IPS DF 4.7 (cell line): ENCODE data around the gene ZC3H7B.
"Not testable (repeated sequence)": the region's sequence is repeated elsewhere in the genome, so short reads cannot be mapped to it uniquely, and the experiment has no call there.

Experiments used
- DNase-seq: peaks from one replicate; pipeline ENCODE4 v3.0.0-alpha.2; 2013; ENCODE audit warnings: low spot score; ENCODE audit errors: extremely low read depth

Gene ZC3H7B

GRCh38 chr22:41377846-41378245 is 76.5 kb downstream of the ZC3H7B start:
- DNase-seq = no peak

GRCh38 chr22:41380993-41381328 is 79.6 kb downstream of the ZC3H7B start:
- no peak for DNase-seq

DNA sequence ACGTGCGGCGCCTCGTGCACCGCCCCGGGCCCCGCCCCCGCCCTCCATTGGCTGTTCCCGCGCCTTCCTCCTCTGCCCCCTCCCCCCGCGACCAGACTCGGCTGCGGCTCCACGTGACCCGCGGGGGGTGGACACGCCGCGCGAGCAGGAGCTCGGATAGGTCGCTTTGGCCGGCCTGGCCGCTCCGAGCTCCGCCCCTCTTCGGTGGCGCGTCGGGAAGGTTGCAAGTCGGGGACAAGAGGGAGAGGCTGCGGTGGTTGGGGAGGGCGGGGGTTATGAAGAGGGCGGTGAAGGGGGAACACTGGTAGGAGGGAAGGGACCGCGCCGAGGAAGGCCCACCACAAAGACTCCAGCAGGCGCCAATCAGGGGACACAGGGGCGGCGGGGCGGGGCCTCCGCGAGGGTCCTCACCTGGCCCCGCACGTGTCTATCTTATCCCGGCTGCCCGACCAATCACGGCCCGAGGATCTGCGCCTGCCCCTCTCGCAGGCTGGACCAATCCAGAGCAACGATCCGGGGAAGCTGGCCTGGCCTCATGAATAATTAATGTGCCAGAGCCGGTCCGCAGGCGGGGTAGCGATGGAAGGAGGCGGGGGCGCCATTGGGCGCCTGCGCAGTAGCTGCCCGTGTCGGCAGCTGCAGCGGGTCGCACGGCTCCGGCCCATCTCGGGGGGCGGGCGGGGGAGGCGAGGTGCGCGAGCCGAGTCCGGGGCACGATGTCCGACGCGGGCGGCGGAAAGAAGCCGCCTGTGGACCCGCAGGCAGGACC is 80.2 kb downstream of the ZC3H7B start, which contains the start of gene TEF:
TSS of gene TEF (plus strand) at position 614 of the 769 bp plus-strand sequence. CDS start at position 717, 103 bp downstream.
- DNase-seq = peak; percentile 79

DNA sequence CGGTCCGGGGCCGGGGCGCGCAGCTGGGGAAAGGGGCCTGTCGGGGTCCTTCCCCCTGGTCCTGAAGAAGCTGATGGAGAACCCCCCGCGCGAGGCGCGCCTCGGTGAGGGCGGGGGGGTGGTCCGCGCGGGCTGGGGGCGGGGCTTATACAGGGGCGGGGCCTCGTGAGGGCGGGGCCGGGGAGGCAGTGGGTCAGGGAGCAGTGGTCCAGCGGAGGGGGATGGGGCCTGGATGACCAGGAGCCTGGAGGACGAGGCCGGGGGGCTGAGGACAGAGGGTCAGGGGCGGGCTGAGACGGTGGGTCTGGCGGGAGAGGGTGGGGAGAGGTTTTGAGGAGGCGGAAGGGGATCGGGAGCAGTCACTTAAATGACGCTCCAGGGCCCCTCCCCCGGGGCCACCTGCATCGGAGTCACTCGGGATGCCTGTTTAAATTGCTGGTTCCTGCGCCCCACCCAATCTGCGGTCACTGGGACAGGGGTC is 80.8 kb downstream of the ZC3H7B start:
- DNase-seq = no peak

DNA sequence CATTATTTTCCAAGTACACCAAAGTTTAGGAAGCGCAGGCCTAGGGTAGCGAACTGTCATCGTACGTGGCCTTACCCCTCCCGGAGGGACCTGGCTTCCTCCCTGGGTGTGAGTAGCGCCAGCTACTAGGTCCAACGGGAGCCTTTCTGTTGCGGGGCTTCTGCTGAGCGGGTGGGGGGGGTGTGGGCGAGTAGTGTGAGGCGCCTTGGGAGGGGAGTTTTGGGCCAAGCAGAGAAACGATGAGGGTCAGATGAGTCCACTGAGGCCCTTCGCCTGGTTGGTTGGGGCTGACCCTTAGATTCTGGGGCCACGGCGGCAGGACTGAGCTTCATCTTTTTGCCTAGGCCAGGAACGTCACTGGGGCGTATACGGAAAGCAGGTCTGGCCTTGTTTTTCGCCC is 81.3 kb downstream of the ZC3H7B start:
- no peak for DNase-seq

GRCh38 chr22:41383085-41383484 is 81.8 kb downstream of the ZC3H7B start:
- DNase-seq = no peak

- DNase-seq = no peak
Observed at GRCh38 chr22:41384128-41384527, 82.8 kb downstream of the ZC3H7B start.

- DNase-seq = no peak
Observed at GRCh38 chr22:41387341-41387740, 86.0 kb downstream of the ZC3H7B start.

DNA sequence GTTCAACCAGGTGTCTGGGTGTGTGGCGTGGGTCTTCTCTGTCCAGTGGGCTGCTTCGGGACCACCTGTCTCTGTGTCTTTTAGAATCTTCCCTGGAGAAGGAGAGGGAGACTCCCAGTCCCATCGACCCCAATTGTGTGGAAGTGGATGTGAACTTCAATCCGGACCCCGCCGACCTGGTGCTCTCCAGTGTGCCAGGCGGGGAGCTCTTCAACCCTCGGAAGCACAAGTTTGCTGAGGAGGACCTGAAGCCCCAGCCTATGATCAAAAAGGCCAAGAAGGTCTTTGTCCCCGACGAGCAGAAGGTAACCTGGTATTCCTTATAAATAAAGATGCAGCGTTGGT is 92.7 kb downstream of the ZC3H7B start:
- DNase-seq = no peak

GRCh38 chr22:41395531-41396240 is 94.4 kb downstream of the ZC3H7B start:
- no peak for DNase-seq

DNA sequence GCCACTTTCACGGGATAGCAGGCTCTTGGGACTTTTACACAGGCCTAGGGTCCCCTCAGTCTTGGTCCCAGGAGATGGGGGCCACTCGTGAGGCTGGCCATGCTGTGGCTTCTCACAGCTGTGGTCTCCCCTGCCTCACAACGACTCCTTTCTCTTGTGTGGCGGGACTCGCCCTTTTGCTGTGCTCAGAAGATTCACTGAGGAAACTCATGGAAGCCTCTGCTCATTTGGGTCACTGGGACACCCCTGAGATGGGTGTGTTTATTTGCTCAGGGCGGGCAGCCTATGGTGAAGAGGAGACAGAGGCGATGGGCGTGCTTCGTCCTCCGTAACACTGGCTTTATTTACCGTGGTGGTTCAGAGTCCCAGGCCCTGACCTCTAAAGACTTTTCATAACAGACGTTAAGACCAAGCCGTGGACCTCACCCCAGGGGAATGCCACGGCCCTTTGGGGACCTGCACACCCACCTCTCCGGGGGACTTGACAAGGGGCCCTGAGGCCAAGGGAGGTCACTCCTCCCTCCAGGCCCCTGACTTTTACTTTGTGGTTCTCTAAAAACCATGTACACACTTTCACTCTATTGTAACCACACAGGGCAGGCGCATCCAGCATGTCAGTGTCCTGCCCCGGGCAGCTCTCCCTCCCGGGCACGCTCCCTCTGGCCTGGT is 96.0 kb downstream of the ZC3H7B start:
- DNase-seq = no peak

- DNase-seq = no peak
Observed at GRCh38 chr22:41398921-41399320, 97.6 kb downstream of the ZC3H7B start.

GRCh38 chr22:41401781-41402648 is 100.7 kb downstream of the ZC3H7B start:
- DNase-seq = no peak

DNA sequence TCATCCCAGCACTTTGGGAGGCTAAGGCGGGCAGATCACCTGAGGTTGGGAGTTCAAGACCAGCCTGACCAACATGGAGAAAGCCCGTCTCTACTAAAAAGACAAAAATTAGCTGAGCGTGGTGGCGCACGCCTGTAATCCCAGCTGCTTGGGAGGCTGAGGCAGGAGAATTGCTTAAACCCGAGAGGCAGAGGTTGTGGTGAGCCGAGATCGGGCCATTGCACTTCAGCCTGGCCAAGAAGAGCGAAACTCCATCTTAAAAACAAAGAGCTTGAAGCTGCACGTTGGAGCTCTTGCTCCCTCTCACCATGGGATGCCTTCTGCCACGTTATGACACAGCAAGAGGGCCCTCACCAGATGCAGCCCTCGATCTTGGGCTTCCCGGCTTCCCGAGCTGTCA is 101.5 kb downstream of the ZC3H7B start:
- DNase-seq = not testable (repeated sequence)

DNA sequence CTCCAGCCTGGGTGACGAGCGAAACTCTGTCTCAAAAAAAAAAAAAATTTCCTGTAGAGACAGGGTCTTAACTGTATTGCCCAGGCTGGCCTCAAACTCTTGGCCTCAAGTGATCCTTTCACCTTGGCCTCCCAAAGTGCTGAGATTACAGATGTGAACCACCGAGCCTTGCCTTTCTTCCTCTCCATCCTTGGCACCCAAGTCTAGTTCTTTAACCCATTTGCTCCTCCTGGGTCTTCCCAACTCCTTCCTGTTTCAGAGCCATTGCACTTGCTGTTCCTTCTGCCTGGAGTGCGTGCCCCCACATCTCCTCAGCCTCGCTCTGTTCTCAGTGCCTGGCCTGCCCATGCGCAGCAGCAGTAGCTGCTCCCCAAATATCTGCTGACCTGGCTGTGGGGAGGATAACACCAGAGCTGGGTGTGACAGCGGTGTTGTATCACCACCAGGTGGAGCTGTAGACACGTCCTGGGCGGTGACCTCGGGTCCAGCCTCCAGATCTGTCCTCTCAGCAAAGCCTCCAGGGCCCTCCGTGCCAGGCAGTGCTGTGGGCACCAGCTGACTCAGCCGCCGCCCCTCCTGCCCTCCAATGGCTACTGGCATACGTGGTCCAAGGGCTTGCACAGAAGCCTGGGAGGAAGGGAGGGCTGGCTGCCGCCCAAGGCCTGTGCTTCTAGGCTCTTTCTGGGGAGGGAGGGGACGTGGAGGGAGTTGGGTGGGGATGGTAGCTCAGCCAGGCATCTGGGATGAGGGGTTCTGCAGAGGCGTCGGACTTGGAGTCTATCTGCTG is 102.4 kb downstream of the ZC3H7B start:
- peak; percentile 81 for DNase-seq

DNA sequence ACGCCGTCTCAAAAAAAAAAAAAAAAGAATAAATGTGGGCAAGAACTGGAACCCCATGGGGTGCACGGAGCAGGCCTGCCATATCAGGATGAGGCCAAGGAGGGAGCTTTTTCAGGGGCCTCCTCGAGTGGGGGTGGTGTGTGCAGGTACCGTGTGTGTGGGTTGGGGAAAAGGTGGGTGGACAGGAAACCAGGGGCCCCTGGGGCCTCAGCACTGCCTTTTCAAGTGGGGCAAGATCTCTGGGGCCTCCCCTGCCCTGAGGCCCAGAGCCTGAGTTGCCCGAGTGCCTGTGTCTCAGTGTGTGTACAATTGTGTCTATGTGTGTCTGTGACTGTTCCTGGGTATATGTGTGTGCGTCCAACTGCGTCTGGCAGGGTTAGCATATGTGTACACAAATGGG is 104.3 kb downstream of the ZC3H7B start:
- no peak for DNase-seq

DNA sequence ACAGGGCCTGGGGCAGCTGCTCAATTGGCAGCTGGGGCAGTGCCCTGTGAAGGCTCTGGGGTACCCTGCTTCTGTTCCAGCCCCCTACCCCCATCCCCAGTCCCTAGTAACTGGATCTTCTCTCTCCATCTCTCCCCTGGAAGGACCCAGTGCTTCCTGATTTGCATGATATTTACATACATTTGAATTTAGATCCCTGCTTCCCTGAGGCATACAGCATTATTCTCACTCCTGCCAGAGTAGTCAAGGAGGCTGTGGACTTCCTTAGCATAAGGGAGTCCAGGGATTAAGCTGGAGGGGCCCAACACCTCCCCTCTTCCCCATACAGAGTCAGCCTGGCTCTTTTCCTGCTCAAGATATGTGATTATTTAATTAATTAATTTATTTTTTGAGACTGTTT is 105.1 kb downstream of the ZC3H7B start:
- no peak for DNase-seq

GRCh38 chr22:41407433-41407832 is 106.1 kb downstream of the ZC3H7B start:
- no peak for DNase-seq

- no peak for DNase-seq
Observed at GRCh38 chr22:41408665-41409064, 107.3 kb downstream of the ZC3H7B start.
